HG03064 (cell line): Measurements from ENCODE around the gene MICAL3.
"Not testable (repeated sequence)": the region's sequence is repeated elsewhere in the genome, so short reads cannot be mapped to it uniquely, and the experiment has no call there.

Experiments used
- ATAC-seq: cut with Tn5 transposase; IDR thresholded peaks from one replicate; pipeline ENCODE4 v1.9.1; 2021; ENCODE audit warnings: low read depth; ENCODE audit not compliant: unreplicated experiment

MICAL3 gene

GRCh38 chr22:17893900-17894535 is 130.3 kb downstream of the MICAL3 start:
- no peak for ATAC-seq

DNA sequence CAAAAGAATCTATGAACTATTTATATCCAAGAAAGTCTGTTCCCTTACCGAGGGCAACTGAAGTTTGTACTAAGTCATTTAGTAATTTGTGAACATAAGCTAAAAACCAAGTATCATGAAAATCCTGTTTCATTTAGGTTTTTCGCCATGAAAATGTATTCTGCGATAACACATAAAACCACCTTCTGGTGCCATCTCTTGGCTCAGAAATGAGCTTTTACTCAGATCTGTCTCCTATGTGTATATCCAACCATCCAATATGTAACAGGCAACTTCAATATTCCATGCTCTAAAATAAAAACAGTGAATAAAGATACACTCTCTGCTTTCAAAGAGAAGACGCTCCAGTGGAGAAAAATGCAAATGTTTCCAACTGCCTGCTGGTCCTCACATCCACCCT is 132.0 kb downstream of the MICAL3 start:
- ATAC-seq, result no peak

DNA sequence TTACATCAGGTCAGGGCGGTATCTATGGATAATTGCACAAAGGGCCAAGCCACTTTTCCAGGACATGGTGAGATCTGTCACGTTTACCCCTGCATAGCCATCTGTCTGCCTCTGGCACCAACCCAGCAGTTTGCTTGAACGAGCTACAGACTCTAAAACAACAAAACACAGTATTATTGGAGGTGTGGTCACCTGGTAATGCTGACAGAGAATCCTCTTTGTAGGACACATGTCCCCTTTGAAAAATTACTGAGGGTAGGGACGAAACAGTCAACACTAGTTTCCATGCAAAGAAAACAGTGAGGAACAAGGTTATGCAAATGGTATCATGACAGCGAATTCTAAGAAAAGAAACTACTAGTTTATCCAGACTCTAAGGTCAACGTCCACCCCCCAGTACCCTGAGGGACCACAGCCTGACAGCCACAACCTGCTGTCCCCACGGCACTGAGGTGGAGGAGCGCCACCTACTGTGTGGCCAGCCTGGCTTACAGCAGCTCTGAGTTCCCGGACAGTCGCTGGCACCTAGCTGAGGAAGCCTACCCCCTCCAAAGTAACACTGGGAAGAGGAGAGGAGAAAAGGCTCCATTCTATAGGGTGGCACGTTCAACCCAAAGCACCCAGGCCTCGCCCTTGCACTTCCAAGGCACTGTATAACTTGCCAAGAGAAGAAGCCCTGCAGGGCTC is 132.7 kb downstream of the MICAL3 start:
- no peak for ATAC-seq

GRCh38 chr22:17890892-17891291 is 133.5 kb downstream of the MICAL3 start:
- ATAC-seq, result no peak

DNA sequence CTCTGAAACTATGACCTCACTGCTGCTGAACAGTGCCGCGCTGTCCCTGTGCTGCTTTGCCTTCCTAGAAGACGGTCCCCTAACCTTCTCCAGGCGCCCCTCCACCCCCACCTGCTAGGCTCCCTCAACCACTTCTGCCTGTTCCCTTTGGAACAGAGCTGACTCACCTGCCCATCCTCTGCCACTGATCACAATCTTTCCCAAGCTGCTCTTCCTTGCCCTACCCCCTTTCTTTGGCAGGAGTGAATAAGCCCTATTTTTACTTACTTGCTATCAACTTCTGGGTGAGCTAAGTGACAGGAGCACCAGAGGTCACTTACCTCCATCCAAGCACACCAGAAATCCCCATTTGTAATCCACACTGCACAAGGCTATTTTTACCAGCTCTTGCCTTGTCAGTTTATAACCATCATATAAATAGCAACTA is 134.1 kb downstream of the MICAL3 start:
- no peak for ATAC-seq

DNA sequence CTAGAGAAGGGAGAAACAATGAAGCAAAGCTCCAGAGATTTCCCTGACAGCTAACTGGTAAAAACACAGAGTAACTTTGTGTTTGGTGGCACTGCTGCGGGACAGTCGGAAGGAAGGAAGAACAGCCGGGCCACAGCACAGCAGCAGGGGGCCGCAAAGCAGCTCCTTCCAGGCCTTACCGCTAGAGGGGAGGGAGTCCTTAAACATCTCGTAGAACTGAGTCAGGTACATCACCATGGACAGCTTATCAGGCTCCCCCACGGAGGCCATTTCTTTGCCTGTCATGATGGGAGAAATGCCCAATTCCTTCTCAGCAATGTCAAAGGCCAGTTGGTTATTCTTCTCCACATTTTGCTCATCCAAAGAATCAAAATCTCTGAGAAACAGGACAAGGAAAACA is 135.5 kb downstream of the MICAL3 start:
- ATAC-seq, result no peak

GRCh38 chr22:17888439-17888838 is 135.9 kb downstream of the MICAL3 start:
- no peak for ATAC-seq

GRCh38 chr22:17884893-17885292 is 139.5 kb downstream of the MICAL3 start:
- ATAC-seq, result no peak

DNA sequence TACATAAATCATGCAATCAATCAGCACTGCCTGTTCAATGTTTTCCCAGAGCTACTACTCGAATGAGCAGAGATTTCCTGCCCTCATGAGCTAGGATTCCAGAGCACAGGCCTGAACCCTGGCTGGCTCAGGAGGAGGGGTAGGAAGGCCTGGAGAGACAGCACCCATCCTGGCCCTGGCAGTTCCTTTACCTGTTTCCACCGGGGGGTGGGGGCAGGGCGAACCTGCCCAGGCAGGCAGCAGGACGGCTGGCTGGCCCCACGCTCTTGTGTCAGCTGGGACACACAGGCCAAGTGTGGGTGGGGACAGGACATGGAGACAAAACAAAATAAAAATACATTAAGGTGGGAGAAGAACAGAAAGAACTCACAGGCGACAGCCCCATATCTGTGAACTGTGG is 140.3 kb downstream of the MICAL3 start:
- ATAC-seq, result no peak

DNA sequence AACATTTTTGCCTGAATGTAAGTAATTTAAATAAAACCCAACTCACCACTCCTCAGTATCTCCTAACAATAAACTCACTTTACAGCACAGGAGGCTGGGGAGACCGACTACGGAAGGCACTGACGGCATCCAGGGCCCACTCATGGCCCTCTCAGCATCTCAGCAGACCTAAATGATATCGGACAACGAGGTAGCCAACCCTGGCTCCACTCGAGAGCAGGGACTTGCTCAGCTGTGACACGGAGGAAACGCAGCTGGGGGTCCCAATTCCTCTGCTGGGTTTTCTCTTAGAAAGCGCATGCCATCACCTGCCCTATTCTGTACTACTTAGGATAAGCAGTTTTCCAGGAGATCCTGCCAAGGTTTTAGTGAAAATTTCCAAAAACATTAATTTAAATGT is 141.0 kb downstream of the MICAL3 start:
- no peak for ATAC-seq

- ATAC-seq, result no peak
These were observed 141.6 kb downstream of the MICAL3 start for GRCh38 chr22:17882727-17883126.

DNA sequence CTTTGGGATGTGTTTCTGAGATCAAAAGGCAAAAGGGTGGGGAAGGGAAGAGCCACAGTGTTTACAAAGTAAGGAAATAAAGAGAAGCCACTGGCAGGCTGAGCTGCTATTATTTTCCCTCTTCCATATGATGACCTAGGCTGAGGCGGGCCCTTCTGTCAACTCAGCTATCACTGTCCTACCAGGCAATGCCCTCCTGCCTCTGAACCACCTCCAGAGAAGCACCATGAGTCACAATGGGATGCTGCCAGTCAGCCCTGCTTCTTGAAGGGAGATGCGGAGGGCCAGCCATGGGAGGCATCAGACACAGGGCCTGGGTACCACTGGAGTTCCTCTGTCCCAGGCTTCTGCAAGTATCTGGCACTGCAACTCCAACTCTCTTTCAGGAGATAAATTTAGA is 142.2 kb downstream of the MICAL3 start:
- ATAC-seq, result no peak

DNA sequence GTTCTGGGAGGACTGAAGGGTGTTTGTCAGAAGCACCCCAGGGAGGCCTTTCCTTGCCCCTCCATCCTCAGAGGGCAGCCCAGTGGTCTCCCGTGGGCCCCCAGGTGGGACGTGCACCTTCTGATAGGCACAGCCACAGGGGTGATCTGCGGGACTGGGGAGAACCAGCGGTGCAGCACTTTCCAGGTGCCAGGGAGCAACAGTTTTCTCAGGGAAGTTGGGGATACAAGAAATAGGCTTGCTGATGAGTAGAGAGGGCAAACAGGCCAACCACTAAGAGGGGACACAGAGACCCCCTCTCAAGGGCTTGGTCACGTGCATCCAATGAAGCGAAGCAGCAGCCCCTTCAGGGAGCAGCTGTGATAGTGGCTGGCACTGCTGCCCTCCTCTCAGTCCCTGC is 143.0 kb downstream of the MICAL3 start:
- no peak for ATAC-seq

GRCh38 chr22:17880468-17880867 is 143.9 kb downstream of the MICAL3 start:
- ATAC-seq, result no peak

GRCh38 chr22:17880020-17880419 is 144.3 kb downstream of the MICAL3 start:
- ATAC-seq, result no peak

GRCh38 chr22:17878941-17879340 is 145.4 kb downstream of the MICAL3 start:
- ATAC-seq, result no peak

DNA sequence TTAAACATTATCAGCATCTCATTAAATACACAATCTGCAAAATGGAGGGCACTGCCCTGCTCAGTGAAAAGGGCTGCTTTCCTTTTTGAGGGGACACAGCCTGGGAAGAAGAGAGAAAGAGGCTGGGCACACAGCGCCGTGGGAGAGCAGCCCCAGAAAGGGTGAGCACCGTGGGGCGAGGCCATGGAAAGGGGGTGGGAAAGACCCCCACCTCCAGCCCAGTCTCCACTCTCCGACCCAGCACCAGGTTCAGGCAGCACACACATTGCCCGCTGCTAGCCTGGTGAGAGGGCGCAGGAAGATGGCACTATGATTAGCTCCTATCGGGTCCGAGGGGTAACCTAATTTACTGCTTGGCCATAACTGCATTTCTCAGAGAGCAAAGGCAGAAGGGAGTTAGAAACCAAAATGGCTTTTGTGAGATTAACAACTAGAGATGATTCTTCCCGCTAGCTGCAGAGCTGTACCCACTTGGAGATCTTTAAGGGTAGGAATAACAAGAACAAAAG is 146.1 kb downstream of the MICAL3 start:
- ATAC-seq, result no peak

- ATAC-seq, result not testable (repeated sequence)
These were observed 147.2 kb downstream of the MICAL3 start for GRCh38 chr22:17876878-17877855.

DNA sequence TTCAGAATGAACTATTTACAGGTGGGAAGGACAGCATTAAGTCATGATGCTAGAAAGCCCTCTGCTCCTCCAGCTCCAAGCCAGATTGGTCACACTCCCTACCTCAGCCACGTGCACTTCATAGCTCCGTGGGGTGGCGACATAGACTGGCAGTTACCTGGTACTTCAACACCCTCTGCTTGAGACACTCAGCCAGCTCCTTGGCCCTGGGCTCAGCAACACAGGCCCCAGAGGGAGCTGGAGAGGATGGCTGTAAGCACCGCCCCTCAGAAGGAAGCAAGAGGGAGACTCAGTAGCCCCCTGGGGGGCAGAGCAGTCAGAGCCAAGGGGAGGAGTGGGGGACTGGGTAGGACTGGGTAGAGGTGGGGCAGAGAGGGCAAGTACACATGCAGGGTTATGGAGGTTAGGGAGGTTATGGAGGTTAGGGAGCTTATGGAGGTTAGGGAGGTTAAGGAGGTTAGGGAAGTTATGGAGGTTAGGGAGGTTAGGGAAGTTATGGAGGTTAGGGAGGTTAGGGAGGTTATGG is 148.0 kb downstream of the MICAL3 start:
- no peak for ATAC-seq

- ATAC-seq, result no peak
These were observed 148.7 kb downstream of the MICAL3 start for GRCh38 chr22:17875631-17876030.

GRCh38 chr22:17875156-17875555 is 149.2 kb downstream of the MICAL3 start:
- no peak for ATAC-seq
